COLO668 (cell line): ENCODE data around the gene LCE1B.

Experiments
- DNase-seq: peaks from one replicate; lab custom pipeline; 2025; ENCODE audit not compliant: unreplicated experiment; lab: John Stamatoyannopoulos, UW

LCE1B gene

GRCh38 chr1:152811671-152812070 lies at the start of gene LCE1B:
LCE1B (plus strand) TSS chr1:152811971; CDS start chr1:152812447, 476 bp downstream.
- no peak for DNase-seq

- DNase-seq, result no peak
Measured at GRCh38 chr1:152768847-152769533, 42.8 kb upstream of the LCE1B start.

GRCh38 chr1:152770411-152770810 lies 41.4 kb upstream of the LCE1B start:
- no peak for DNase-seq

DNA sequence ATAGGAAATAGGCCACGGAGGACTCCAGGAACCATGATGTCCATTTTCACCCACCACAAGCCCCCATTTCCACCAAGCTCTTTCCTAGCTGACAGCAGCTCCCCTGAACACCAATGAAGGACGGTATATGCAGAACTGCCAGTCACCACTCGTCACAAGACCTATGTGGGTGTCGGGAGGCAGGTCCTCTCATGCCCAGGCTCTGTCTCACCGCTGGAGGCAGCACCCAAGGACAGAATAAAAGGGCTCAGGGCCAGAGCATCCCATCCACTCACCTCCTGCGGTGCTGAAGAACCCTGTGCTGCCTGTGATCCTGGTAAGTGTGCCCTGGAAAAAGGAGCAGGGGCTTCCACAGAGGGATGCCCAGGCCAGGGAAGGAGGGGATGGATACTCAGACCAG lies 36.9 kb upstream of the LCE1B start, which contains the start of gene LCE1F:
LCE1F (plus strand) TSS at position 266 of the 400 bp plus-strand sequence. CDS start 1,232 bp downstream, outside the sequence.
- DNase-seq, result no peak

DNA sequence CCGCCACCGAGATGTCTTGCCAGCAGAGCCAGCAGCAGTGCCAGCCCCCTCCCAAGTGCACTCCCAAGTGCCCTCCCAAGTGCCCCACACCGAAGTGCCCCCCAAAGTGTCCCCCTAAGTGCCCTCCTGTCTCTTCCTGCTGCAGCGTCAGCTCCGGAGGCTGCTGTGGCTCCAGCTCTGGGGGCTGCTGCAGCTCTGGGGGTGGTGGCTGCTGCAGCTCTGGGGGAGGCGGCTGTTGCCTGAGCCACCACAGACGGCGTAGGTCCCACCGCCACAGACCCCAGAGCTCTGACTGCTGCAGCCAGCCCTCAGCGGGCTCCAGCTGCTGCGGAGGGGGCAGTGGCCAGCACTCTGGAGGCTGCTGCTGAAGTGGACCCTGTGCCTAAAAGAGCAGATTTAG lies 35.4 kb upstream of the LCE1B start:
- no peak for DNase-seq

- DNase-seq, result peak; percentile 17
Measured at GRCh38 chr1:152777510-152778137, 34.1 kb upstream of the LCE1B start.

DNA sequence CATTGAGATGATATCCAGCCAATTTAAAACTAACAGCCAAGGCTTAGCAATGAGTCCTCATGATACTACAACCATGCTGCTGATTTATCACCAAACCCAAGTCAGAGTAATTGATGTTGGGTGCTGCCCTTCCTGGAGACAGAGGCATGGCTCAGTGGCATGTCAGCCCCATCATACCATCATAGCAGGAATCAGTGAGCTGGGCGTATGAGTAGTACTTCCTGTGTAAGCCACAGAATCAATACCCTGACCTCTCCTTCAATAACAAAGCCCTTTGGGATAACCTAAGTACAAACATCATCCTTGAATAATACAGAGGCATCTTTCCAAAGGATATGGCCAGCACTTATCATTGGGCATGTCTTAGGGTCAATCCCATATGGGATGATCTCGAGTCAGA lies 28.7 kb upstream of the LCE1B start:
- DNase-seq, result no peak

DNA sequence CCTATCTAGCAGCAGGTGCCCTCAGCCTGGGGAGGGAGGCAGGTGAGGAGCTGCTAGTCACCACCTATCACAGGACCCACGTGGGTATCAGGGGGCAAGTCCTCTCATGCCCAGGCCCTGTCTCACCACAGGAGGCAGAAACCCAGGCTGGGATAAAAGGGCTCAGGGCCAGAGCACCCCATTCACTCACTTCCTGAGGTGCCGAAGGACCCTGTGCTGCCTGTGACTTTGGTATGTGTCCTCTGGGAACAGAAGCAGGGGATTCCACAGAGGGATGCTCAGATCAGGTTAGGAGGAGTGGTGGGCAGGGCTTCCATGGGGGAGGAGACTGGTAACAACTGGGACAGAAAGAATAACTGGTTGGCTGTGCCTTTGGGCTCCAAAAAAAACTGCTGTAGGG lies 25.7 kb upstream of the LCE1B start, which contains the start of gene LCE1E:
LCE1E (plus strand) TSS at position 181 of the 400 bp plus-strand sequence. CDS start 1,043 bp downstream, outside the sequence.
- no peak for DNase-seq

GRCh38 chr1:152795686-152796085 lies 16.1 kb upstream of the LCE1B start:
- no peak for DNase-seq

GRCh38 chr1:152796421-152796820 lies 15.3 kb upstream of the LCE1B start, which contains the start of gene LCE1D:
LCE1D (plus strand) TSS chr1:152796721; CDS start chr1:152797795, 1,074 bp downstream.
- no peak for DNase-seq

DNA sequence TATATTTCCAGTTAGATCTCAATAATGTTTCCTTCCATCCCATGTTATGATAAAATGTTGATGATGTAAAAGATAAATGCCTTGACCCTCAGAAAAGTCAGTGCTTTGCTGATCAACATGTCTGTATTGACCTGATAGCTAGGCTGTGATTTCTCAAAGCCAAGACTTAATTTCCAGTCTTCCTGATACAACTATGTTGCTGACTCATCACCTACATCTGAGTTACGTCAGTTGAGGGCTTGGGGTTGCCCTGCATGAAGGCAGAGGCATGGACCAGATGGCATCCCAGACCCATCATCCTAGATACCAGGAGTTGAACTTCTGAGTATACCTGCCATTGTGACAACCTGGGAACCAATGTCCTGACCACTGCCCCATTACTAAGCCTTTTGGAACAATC lies 10.4 kb upstream of the LCE1B start:
- no peak for DNase-seq

- DNase-seq, result no peak
Measured at GRCh38 chr1:152806576-152806975, 5.2 kb upstream of the LCE1B start, which contains the start of gene LCE1C. LCE1C (minus strand) TSS chr1:152806651; CDS start chr1:152805478, 1,173 bp downstream.

- DNase-seq, result no peak
Measured at GRCh38 chr1:152811050-152811449, 721 bp upstream of the LCE1B start.

DNA sequence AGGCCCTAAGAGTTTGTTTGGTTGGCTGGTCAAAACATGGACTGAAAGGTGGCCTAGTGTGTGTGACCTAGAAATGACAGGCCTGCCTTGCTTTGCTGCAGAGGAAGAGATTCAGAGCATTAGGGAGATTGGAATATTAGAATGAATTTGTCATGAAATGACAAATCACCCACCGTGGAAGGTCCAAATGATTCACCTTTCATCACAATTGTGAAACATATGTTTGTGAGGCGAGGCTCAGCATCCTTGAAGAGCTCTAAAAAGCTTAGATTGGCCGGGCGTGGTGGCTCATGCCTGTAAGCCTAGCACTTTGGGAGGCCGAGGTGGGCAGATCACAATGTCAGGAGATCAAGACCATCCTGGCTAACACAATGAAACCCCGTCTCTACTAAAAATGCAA lies 5.5 kb downstream of the LCE1B start:
- DNase-seq, result no peak

DNA sequence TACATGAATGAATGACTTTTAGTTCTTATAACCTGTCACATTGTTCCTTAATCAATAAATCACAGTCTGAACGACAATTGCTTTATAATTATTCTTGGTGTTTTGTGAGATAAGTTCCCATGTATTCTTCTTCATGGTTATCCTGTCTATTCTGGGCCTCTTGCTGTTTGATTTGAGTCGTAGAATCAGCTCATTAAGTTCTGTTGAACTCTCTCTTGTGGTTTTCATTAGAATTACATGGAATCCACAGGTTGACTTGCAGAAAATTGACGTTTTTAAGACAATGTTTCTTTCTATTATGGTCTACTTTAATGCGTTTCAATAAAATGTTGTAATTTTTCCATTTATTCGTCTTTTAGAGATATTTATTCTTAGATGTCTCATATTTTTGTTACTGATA lies 11.5 kb downstream of the LCE1B start:
- no peak for DNase-seq

DNA sequence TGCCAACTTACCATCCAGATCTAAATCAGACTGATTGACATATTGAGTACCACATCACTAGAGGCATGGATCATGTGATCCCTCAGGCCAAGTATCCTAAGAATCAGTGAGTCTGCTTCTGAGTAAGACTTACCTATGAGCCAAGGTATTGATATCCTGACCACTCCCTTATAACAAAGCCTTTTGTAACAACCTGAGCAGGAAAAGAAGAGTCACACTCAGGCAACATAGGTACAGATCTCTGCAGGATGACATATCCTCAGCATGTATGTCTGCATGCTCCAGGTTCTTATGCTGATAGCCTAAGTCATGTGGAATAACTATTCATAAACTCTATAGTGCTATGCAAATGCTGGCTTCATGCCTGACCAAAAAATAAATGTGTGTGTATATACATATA lies 13.2 kb downstream of the LCE1B start:
- DNase-seq, result no peak

GRCh38 chr1:152827173-152827572 lies 15.4 kb downstream of the LCE1B start, which contains the start of gene LCE1A:
LCE1A (plus strand) TSS chr1:152827473; CDS start chr1:152827473, 0 bp downstream.
- no peak for DNase-seq

- DNase-seq, result no peak
Measured at GRCh38 chr1:152836870-152837269, 25.1 kb downstream of the LCE1B start.

DNA sequence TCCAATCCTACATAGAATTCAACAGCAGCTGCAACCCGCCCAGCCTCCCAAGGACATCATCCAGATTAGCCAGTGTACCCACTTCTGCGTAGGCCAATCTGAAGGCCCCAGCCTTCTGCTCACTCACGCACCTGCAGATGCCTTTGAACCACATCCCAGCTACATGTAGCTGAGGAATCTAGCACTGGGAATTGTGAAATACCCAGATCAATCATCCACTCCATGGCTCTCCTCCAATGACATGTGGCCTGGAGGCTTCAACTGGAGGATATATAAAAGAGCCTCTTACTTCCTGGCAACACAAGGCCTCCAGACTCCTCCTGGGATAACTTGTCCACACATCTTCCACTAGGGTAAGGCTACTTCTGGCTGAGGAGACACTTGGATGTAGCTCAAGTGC lies 30.8 kb downstream of the LCE1B start, which contains the start of gene LCE6A:
LCE6A (plus strand) TSS at position 301 of the 400 bp plus-strand sequence. CDS start 665 bp downstream, outside the sequence.
- DNase-seq, result no peak

- DNase-seq, result no peak
Measured at GRCh38 chr1:152855661-152856060, 43.9 kb downstream of the LCE1B start.

DNA sequence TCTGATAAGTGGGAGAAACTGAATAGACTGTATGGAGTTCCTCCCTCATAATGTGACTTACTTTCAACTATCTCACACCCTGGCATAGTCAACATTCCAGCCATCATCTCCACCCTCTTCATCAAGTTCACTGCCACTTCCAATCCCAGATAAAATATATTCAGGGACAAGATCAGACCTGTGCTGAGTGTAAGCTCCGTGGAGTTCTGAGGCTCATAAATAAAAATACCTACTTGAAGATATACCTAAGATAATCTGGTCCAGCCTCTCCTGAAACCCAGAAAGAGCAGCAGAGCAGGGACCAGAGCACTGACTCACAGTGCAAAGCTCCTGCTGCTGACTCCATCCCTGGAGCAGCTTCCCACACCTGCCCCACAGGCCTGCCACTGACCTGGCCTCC lies 46.3 kb downstream of the LCE1B start:
- no peak for DNase-seq

- no peak for DNase-seq
Measured at GRCh38 chr1:152859696-152860095, 47.9 kb downstream of the LCE1B start, which contains the start of gene LCE7A. LCE7A (plus strand) TSS chr1:152859996; CDS start chr1:152860698, 702 bp downstream.
